Measurements from ENCODE around the gene MED19. TPM values are rescaled to one million over a fixed set of nuclear protein-coding genes. Genes with fewer than 3 reads are reported as not detected.
"Not testable (repeated sequence)": the region's sequence is repeated elsewhere in the genome, so short reads cannot be mapped to it uniquely, and the experiment has no call there.

Gene MED19
- polyA plus RNA-seq, 3 donors: 7.1 to 11.3 (median 9.2) TPM

DNA sequence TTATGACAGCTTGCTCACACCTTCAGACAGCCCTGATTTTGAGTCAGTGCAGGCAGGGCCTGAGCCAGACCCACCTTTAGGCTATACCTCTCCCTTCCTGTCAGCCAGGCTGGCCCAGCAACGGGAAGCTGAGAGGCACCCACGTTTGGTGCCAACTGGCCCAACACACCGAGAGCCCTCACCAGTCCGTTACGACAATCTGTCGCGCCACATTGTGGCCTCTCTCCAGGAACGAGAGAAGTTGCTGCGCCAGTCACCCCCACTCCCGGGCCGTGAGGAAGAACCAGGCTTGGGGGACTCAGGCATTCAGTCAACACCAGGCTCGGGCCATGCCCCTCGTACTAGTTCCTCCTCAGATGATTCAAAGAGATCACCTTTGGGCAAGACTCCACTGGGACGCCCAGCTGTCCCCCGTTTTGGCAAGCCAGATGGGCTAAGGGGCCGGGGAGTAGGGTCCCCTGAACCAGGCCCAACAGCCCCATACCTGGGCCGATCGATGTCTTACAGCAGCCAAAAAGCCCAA is 13.1 kb downstream of the MED19 start:
- DNase-seq: no peak
- Mint-ChIP-seq H3K27me3 (ENCODE audit: low read depth in 3 of 3) (peaks cover 0 to 2% (median 0%) of the 10 kb centered on the region in 3 donors), H3K27ac (peak overlapping the region in 1 of 7 donors; percentile 4), H3K36me3 (peaks cover 63 to 93% of the 10 kb centered on the region in 2 donors), H3K9me3 (peaks cover 0 to 2% (median 0%) of the 10 kb centered on the region in 7 donors), H3K4me1 (no peaks in the 10 kb centered on the region), H3K4me3 (no peak overlapping the region)
- Histone ChIP-seq H2AFZ (ENCODE audit: insufficient read depth, low read depth, low read length, poor library complexity, severe bottlenecking) (no peak overlapping the region), H3K79me2 (ENCODE audit: insufficient read depth, low read length) (no peaks in the 10 kb centered on the region), H3K27ac (ENCODE audit: low read depth in 1 of 2, low read length in 2 of 2) (no peak overlapping the region), H3K36me3 (replicated peaks in 1 of 2; ENCODE audit: control insufficient read depth in 1 of 2, insufficient read depth in 2 of 2, low read length in 2 of 2) (peaks cover 78 to 90% of the 10 kb centered on the region in 2 donors), H3K27me3 (ENCODE audit: control insufficient read depth in 2 of 2, insufficient read depth in 2 of 2, low read length in 2 of 2) (no peaks in the 10 kb centered on the region), H3K4me1 (ENCODE audit: control insufficient read depth in 1 of 2, insufficient read depth in 2 of 2, low read length in 2 of 2) (no peaks in the 10 kb centered on the region), H4K20me1 (ENCODE audit: insufficient read depth, low read length) (peaks cover 19% of the 10 kb centered on the region), H3K9me3 (replicated peaks in 1 of 2; ENCODE audit: control insufficient read depth in 1 of 2, insufficient read depth in 1 of 2, low read length in 2 of 2) (no peaks in the 10 kb centered on the region), H3K9ac (ENCODE audit: insufficient read depth, low read length, poor library complexity, severe bottlenecking) (no peak overlapping the region), H3K4me2 (replicated peaks; ENCODE audit: extremely low read depth, low read length, poor library complexity, severe bottlenecking) (no peak overlapping the region), H3K4me3 (replicated peaks in 1 of 3; ENCODE audit: low read depth in 2 of 3, low read length in 3 of 3) (no peak overlapping the region)
- 96% methylated on average over 18 of the region's 18 CpGs for WGBS (ENCODE audit: insufficient coverage)
- intact Hi-C loops (cut with micrococcal nuclease): no loop called here
- TF ChIP-seq, protein P1, sequence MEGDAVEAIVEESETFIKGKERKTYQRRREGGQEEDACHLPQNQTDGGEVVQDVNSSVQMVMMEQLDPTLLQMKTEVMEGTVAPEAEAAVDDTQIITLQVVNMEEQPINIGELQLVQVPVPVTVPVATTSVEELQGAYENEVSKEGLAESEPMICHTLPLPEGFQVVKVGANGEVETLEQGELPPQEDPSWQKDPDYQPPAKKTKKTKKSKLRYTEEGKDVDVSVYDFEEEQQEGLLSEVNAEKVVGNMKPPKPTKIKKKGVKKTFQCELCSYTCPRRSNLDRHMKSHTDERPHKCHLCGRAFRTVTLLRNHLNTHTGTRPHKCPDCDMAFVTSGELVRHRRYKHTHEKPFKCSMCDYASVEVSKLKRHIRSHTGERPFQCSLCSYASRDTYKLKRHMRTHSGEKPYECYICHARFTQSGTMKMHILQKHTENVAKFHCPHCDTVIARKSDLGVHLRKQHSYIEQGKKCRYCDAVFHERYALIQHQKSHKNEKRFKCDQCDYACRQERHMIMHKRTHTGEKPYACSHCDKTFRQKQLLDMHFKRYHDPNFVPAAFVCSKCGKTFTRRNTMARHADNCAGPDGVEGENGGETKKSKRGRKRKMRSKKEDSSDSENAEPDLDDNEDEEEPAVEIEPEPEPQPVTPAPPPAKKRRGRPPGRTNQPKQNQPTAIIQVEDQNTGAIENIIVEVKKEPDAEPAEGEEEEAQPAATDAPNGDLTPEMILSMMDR (IDR thresholded peaks at IDR 0.05): no peak

DNA sequence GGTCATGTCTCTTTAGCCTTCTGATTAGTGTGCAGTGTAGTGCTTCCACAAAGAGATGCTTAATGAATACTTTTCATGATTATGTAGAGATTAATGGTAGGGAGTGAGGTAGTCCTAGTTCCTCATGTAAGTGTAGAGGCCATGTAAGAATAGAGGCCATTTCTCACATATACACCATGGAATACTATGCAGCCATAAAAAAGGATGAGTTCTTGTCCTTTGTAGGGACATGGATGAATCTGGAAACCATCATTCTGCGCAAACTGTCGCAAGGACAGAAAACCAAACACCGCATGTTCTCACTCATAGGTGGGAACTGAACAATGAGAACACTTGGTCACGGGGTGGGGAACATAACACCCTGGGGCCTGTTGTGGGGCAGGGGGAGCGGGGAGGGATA is 21.5 kb downstream of the MED19 start:
- peaks cover 66 to 92% of the 10 kb centered on the region in 2 donors for H3K36me3 Mint-ChIP-seq
- Histone ChIP-seq H3K36me3 (replicated peaks in 1 of 2; ENCODE audit: control insufficient read depth in 1 of 2, insufficient read depth in 2 of 2, low read length in 2 of 2) (peaks cover 88 to 93% of the 10 kb centered on the region in 2 donors), H3K79me2 (ENCODE audit: insufficient read depth, low read length) (peaks cover 13% of the 10 kb centered on the region), H4K20me1 (ENCODE audit: insufficient read depth, low read length) (peaks cover 44% of the 10 kb centered on the region)
- H3K4me2 ChIP-seq (replicated peaks; ENCODE audit: extremely low read depth, low read length, poor library complexity, severe bottlenecking); intact Hi-C loops (cut with micrococcal nuclease); H3K27me3 Mint-ChIP-seq (ENCODE audit: low read depth in 3 of 3); H3K4me1 Mint-ChIP-seq; H2AFZ ChIP-seq (ENCODE audit: insufficient read depth, low read depth, low read length, poor library complexity, severe bottlenecking); DNase-seq; H3K9me3 Mint-ChIP-seq; H3K27me3 ChIP-seq (ENCODE audit: control insufficient read depth in 2 of 2, insufficient read depth in 2 of 2, low read length in 2 of 2); H3K4me1 ChIP-seq (ENCODE audit: control insufficient read depth in 1 of 2, insufficient read depth in 2 of 2, low read length in 2 of 2); H3K4me3 ChIP-seq (replicated peaks in 1 of 3; ENCODE audit: low read depth in 2 of 3, low read length in 3 of 3); H3K27ac ChIP-seq (ENCODE audit: low read depth in 1 of 2, low read length in 2 of 2); H3K9me3 ChIP-seq (replicated peaks in 1 of 2; ENCODE audit: control insufficient read depth in 1 of 2, insufficient read depth in 1 of 2, low read length in 2 of 2); H3K9ac ChIP-seq (ENCODE audit: insufficient read depth, low read length, poor library complexity, severe bottlenecking); H3K27ac Mint-ChIP-seq; H3K4me3 Mint-ChIP-seq: not testable (repeated sequence)
- 100% methylated on average over 2 of the region's 5 CpGs for WGBS (ENCODE audit: insufficient coverage)

All from CD14-positive monocyte (primary cell).